Measurements from ENCODE around the gene RMC1. TPM values are rescaled to one million over a fixed set of nuclear protein-coding genes. Genes with fewer than 3 reads are reported as not detected.
A peak's percentile ranks its signal among the peaks of the same experiment; 100 is the strongest.

RMC1 gene
- total and polyA plus RNA-seq, 5 donors from 2014 or later, result 36.8 to 62.1 (median 46.7) TPM

- ATAC-seq (ENCODE audit: low read depth in 2 of 2) (no peak), DNase-seq (no peak)
- Histone ChIP-seq H3K4me3 (ENCODE audit: low read depth, low read length) (no peak overlapping the region), H3K4me1 (ENCODE audit: control insufficient read depth, insufficient read depth, low read length, poor library complexity, severe bottlenecking) (no peaks in the 10 kb centered on the region), H3K27me3 (ENCODE audit: control insufficient read depth, insufficient read depth, low read length) (no peaks in the 10 kb centered on the region), H3K27ac (ENCODE audit: insufficient read depth, low read length, poor library complexity, severe bottlenecking) (no peak overlapping the region), H3K9me3 (ENCODE audit: control insufficient read depth in 2 of 2, low read length in 2 of 2) (no peaks in the 10 kb centered on the region), H3K36me3 (ENCODE audit: control insufficient read depth, insufficient read depth, low read length) (peaks cover 70% of the 10 kb centered on the region)
- Mint-ChIP-seq H3K4me1 (peaks cover 15 to 30% (median 21%) of the 10 kb centered on the region in 4 donors), H3K9me3 (no peaks in the 10 kb centered on the region), H3K27me3 (no peaks in the 10 kb centered on the region), H3K27ac (peak overlapping the region in 1 of 3 donors; percentile 39), H3K4me3 (no peak overlapping the region), H3K36me3 (peaks cover 74% of the 10 kb centered on the region)
Observed at GRCh38 chr18:23565916-23566547, 62.7 kb downstream of the RMC1 start.

DNA sequence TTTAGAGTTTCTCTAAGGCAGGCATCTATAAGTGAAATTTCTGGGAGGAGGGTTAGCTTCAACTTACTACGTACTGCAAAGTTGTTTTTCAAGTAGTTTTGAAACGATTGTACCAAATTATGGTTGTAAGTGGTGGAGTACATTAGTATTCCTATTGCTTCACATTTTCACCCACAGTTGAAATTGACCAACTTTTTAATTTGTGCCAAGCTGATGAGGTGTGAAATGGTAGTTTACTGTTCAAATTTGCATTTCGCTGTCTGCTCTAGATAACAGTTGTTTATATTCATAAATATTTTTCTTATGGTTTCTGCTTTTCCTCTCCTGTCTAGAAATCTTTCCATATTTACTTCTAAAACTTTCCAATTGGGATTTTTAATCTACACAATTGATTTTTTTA is 64.4 kb downstream of the RMC1 start:
- Mint-ChIP-seq H3K27ac (no peak overlapping the region), H3K27me3 (no peaks in the 10 kb centered on the region), H3K4me3 (no peak overlapping the region), H3K36me3 (peaks cover 67% of the 10 kb centered on the region), H3K9me3 (no peaks in the 10 kb centered on the region), H3K4me1 (peaks cover 15 to 38% (median 33%) of the 10 kb centered on the region in 4 donors)
- H3K4me1 ChIP-seq (ENCODE audit: control insufficient read depth, insufficient read depth, low read length, poor library complexity, severe bottlenecking), result peaks cover 16% of the 10 kb centered on the region
- ATAC-seq (ENCODE audit: low read depth in 2 of 2), result no peak
- no peaks in the 10 kb centered on the region for H3K9me3 ChIP-seq (ENCODE audit: control insufficient read depth in 2 of 2, low read length in 2 of 2)
- DNase-seq, result no peak
- H3K4me3 ChIP-seq (ENCODE audit: low read depth, low read length), result no peak overlapping the region
- no peaks in the 10 kb centered on the region for H3K27me3 ChIP-seq (ENCODE audit: control insufficient read depth, insufficient read depth, low read length)
- no peak overlapping the region for H3K27ac ChIP-seq (ENCODE audit: insufficient read depth, low read length, poor library complexity, severe bottlenecking)
- peaks cover 65% of the 10 kb centered on the region for H3K36me3 ChIP-seq (ENCODE audit: control insufficient read depth, insufficient read depth, low read length)

DNA sequence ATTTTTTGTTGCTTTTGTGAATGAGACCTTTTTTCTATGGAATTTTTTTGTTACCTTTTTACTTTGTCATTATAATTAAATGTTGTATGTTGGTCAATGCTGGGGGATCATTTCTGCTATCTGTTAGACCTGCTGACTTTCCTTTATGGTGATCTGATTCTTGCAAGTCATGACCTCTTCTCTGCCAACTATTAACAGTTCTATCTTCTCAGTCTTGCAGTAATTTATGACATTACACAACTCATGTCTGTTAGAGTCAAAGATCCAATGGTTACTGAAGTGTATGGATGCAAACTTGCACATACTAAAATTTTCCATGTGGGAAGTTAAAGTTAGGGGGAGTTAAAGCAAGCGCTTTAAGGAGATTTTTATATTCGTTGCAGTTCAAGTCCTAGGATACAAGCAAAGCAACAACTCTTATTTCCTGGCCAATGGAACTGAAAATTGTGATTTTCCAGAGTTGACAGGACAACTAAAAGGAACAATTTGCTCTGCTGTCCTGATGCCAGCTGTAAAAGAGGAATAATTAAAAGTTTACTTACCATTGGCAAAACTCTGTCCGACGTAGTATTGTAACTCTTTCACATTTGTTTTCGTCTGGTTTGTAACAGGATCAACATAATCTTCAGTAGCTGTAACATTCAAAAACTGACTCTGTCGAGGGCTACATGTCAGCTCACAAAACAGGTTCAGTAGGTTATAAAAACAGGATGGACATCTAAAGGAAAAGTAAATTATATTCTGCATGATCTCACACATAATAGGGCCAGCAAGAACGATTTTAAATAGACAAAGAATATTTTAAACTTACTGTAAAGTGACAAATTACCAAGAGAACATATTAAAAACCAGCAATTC is 65.2 kb downstream of the RMC1 start:
- Histone ChIP-seq H3K36me3 (ENCODE audit: control insufficient read depth, insufficient read depth, low read length) (peaks cover 66% of the 10 kb centered on the region), H3K27ac (ENCODE audit: insufficient read depth, low read length, poor library complexity, severe bottlenecking) (no peak overlapping the region), H3K4me3 (ENCODE audit: low read depth, low read length) (no peak overlapping the region), H3K4me1 (ENCODE audit: control insufficient read depth, insufficient read depth, low read length, poor library complexity, severe bottlenecking) (peaks cover 24% of the 10 kb centered on the region), H3K27me3 (ENCODE audit: control insufficient read depth, insufficient read depth, low read length) (no peaks in the 10 kb centered on the region), H3K9me3 (ENCODE audit: control insufficient read depth in 2 of 2, low read length in 2 of 2) (no peaks in the 10 kb centered on the region)
- ATAC-seq (ENCODE audit: low read depth in 2 of 2) (no peak), DNase-seq (no peak)
- H3K36me3 Mint-ChIP-seq, result peaks cover 67% of the 10 kb centered on the region
- H3K27ac Mint-ChIP-seq, result peak overlapping the region in 2 of 3 donors; percentile 1 to 5
- H3K9me3 Mint-ChIP-seq, result no peaks in the 10 kb centered on the region
- H3K4me1 Mint-ChIP-seq, result peaks cover 13 to 40% (median 36%) of the 10 kb centered on the region in 4 donors
- no peaks in the 10 kb centered on the region for H3K27me3 Mint-ChIP-seq
- no peak overlapping the region for H3K4me3 Mint-ChIP-seq

GRCh38 chr18:23569299-23570063 is 66.2 kb downstream of the RMC1 start:
- Histone ChIP-seq H3K9me3 (ENCODE audit: control insufficient read depth in 2 of 2, low read length in 2 of 2) (no peaks in the 10 kb centered on the region), H3K36me3 (ENCODE audit: control insufficient read depth, insufficient read depth, low read length) (peaks cover 62% of the 10 kb centered on the region), H3K4me3 (ENCODE audit: low read depth, low read length) (no peak overlapping the region), H3K27ac (ENCODE audit: insufficient read depth, low read length, poor library complexity, severe bottlenecking) (no peak overlapping the region), H3K4me1 (ENCODE audit: control insufficient read depth, insufficient read depth, low read length, poor library complexity, severe bottlenecking) (peaks cover 34% of the 10 kb centered on the region), H3K27me3 (ENCODE audit: control insufficient read depth, insufficient read depth, low read length) (no peaks in the 10 kb centered on the region)
- Mint-ChIP-seq H3K27ac (peak overlapping the region in 1 of 3 donors; percentile 65), H3K4me3 (no peak overlapping the region), H3K27me3 (no peaks in the 10 kb centered on the region), H3K9me3 (no peaks in the 10 kb centered on the region), H3K36me3 (peaks cover 62% of the 10 kb centered on the region), H3K4me1 (peaks cover 18 to 49% (median 38%) of the 10 kb centered on the region in 4 donors)
- ATAC-seq (ENCODE audit: low read depth in 2 of 2) (no peak), DNase-seq (no peak)

GRCh38 chr18:23570912-23571504 is 67.7 kb downstream of the RMC1 start:
- Histone ChIP-seq H3K9me3 (ENCODE audit: control insufficient read depth in 2 of 2, low read length in 2 of 2) (no peaks in the 10 kb centered on the region), H3K27me3 (ENCODE audit: control insufficient read depth, insufficient read depth, low read length) (no peaks in the 10 kb centered on the region), H3K27ac (ENCODE audit: insufficient read depth, low read length, poor library complexity, severe bottlenecking) (no peak overlapping the region), H3K36me3 (ENCODE audit: control insufficient read depth, insufficient read depth, low read length) (peaks cover 51% of the 10 kb centered on the region), H3K4me1 (ENCODE audit: control insufficient read depth, insufficient read depth, low read length, poor library complexity, severe bottlenecking) (peaks cover 45% of the 10 kb centered on the region), H3K4me3 (ENCODE audit: low read depth, low read length) (no peak overlapping the region)
- Mint-ChIP-seq H3K9me3 (no peaks in the 10 kb centered on the region), H3K27ac (peak overlapping the region; percentile 46 to 95 (median 65)), H3K4me1 (peaks cover 15 to 59% (median 46%) of the 10 kb centered on the region in 4 donors), H3K4me3 (peak overlapping the region in 1 of 4 donors; percentile 26), H3K36me3 (peaks cover 52% of the 10 kb centered on the region), H3K27me3 (no peaks in the 10 kb centered on the region)
- ATAC-seq (ENCODE audit: low read depth in 2 of 2), result no peak
- no peak for DNase-seq

- no peaks in the 10 kb centered on the region for H3K9me3 ChIP-seq (ENCODE audit: control insufficient read depth in 2 of 2, low read length in 2 of 2)
- H3K27ac Mint-ChIP-seq, result peak overlapping the region; percentile 63 to 99 (median 88)
- H3K4me3 Mint-ChIP-seq, result peak overlapping the region; percentile 10 to 80 (median 45)
- H3K36me3 ChIP-seq (ENCODE audit: control insufficient read depth, insufficient read depth, low read length), result peaks cover 45% of the 10 kb centered on the region
- peaks cover 10 to 56% (median 48%) of the 10 kb centered on the region in 4 donors for H3K4me1 Mint-ChIP-seq
- ATAC-seq (ENCODE audit: low read depth in 2 of 2) (no peak), DNase-seq (no peak)
- H3K4me3 ChIP-seq (ENCODE audit: low read depth, low read length), result peak overlapping the region; percentile 28
- peaks cover 45% of the 10 kb centered on the region for H3K4me1 ChIP-seq (ENCODE audit: control insufficient read depth, insufficient read depth, low read length, poor library complexity, severe bottlenecking)
- no peaks in the 10 kb centered on the region for H3K27me3 ChIP-seq (ENCODE audit: control insufficient read depth, insufficient read depth, low read length)
- H3K27ac ChIP-seq (ENCODE audit: insufficient read depth, low read length, poor library complexity, severe bottlenecking), result peak overlapping the region; percentile 82
- H3K36me3 Mint-ChIP-seq, result peaks cover 51% of the 10 kb centered on the region
- no peaks in the 10 kb centered on the region for H3K9me3 Mint-ChIP-seq
- no peaks in the 10 kb centered on the region for H3K27me3 Mint-ChIP-seq
Observed at GRCh38 chr18:23572012-23572411, 68.7 kb downstream of the RMC1 start.

DNA sequence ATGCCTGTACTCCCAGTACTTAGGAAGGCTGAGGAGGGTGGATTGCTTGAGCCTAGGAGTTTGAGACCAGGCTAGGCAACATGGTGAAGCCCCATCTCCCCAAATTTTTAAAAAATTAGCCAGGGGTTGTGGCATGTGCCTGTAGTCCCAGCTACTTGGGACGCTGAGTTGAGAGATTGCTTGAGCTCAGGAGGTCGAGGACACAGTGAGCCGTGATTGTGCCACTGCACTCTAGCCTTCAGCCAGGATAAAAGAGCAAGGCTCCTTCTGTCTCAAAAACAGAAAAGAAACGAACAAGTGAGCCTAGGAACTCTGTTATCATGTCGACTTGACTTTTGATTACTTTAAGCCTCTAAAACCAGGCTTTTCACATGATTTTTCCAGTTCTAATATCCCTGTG is 69.3 kb downstream of the RMC1 start:
- ATAC-seq (ENCODE audit: low read depth in 2 of 2) (no peak), DNase-seq (no peak)
- Histone ChIP-seq H3K4me1 (ENCODE audit: control insufficient read depth, insufficient read depth, low read length, poor library complexity, severe bottlenecking) (peaks cover 45% of the 10 kb centered on the region), H3K27ac (ENCODE audit: insufficient read depth, low read length, poor library complexity, severe bottlenecking) (peak overlapping the region; percentile 82), H3K36me3 (ENCODE audit: control insufficient read depth, insufficient read depth, low read length) (peaks cover 40% of the 10 kb centered on the region), H3K27me3 (ENCODE audit: control insufficient read depth, insufficient read depth, low read length) (no peaks in the 10 kb centered on the region), H3K4me3 (ENCODE audit: low read depth, low read length) (peak overlapping the region; percentile 83), H3K9me3 (ENCODE audit: control insufficient read depth in 2 of 2, low read length in 2 of 2) (no peaks in the 10 kb centered on the region)
- Mint-ChIP-seq H3K27ac (peak overlapping the region; percentile 63 to 99 (median 88)), H3K4me3 (peak overlapping the region in 2 of 4 donors; percentile 10 to 71), H3K27me3 (no peaks in the 10 kb centered on the region), H3K9me3 (no peaks in the 10 kb centered on the region), H3K36me3 (peaks cover 46% of the 10 kb centered on the region), H3K4me1 (peaks cover 10 to 55% (median 46%) of the 10 kb centered on the region in 4 donors)
